Measurements from ENCODE around the gene ELAC2.

ELAC2 gene

GRCh38 chr17:13024016-13024415, 6.2 kb upstream of the ELAC2 start:
- no peak for DNase-seq (ENCODE audit: low read depth in 2 of 2)

GRCh38 chr17:13016881-13017654, 759 bp downstream of the ELAC2 start:
- DNase-seq (ENCODE audit: low read depth in 2 of 2): no peak

GRCh38 chr17:13014801-13015200, 3.0 kb downstream of the ELAC2 start:
- DNase-seq (ENCODE audit: low read depth in 2 of 2): no peak

GRCh38 chr17:13010959-13011358, 6.9 kb downstream of the ELAC2 start:
- no peak for DNase-seq (ENCODE audit: low read depth in 2 of 2)

GRCh38 chr17:13008461-13008860, 9.4 kb downstream of the ELAC2 start:
- no peak for DNase-seq (ENCODE audit: low read depth in 2 of 2)

DNA sequence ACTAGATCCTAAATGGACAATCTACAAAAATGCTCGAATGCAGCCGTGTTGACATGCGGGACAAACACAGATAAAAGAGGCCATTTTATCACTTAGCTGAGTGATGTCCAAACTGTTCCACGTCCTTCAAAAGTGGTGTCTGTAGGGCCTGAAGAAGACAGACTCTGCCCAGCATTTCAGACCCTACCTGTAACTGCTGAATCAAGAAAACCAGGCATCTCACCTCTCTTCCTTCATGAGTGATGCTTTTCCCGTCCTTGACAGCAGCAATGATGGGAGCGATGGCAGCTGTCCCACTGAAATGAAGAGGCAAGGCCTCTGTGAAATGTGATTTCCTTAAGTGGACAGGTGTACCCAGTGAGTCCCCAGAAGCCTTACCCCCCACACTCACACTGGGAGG, 12.3 kb downstream of the ELAC2 start:
- no peak for DNase-seq (ENCODE audit: low read depth in 2 of 2)

DNA sequence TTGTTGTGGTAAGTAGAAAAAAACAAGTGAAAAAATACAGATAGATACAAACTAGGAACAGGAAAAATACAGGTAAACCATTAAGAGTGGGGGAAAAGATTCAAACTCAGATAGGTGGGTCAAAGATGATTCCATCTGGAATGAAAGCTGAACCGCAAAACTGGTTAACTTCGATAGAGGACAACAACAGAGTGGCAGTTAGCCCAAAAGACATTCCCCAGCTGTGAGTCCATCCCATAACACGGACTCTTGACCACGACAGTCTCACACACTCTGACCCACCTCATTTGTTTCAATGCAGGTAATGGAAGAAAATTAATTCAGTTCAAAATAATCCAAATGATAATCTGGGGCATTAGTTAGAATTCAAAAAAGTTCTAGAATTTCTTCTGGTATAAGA, 13.5 kb downstream of the ELAC2 start:
- no peak for DNase-seq (ENCODE audit: low read depth in 2 of 2)

DNA sequence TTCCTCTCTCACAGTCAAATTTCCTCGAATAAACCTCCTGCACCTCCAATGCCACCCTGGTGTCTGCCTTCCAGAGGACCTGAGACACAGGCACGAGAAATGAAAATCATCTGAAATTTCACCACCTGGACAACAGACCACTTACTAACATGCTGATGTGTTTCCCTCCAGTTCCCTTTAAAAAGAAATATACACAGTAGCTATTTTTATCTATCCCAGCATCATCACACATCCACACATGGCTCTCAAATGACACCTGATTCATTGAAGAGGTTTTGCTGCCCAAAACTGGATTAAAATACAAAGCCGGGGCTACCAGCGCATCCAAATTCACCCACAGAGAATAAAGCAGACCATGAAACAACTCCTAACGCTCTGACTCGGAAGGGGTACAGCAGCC, 13.9 kb downstream of the ELAC2 start:
- no peak for DNase-seq (ENCODE audit: low read depth in 2 of 2)

DNA sequence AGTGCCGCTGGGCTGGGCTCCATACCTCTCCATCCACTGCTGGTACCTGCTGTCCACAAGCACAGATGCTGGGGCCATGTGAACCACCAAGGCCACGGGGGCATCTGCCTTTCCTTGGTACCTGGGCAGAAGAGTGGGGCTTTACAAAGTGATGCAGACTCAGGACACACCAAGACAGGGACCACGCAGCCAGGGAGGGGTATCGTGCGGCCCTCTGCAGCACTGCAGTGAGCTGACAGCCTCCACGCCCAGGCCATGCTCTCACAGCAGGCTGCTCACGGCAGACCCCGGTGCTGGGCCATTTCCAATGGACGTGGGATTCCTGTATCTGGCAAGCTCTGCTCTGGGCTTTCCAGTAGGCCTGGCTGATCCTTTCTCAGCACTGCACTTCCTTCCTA, 14.4 kb downstream of the ELAC2 start:
- no peak for DNase-seq (ENCODE audit: low read depth in 2 of 2)

- no peak for DNase-seq (ENCODE audit: low read depth in 2 of 2)
Measured at GRCh38 chr17:13002761-13003453, 14.9 kb downstream of the ELAC2 start.

GRCh38 chr17:13001991-13002615, 15.7 kb downstream of the ELAC2 start:
- no peak for DNase-seq (ENCODE audit: low read depth in 2 of 2)

GRCh38 chr17:13000561-13000960, 17.3 kb downstream of the ELAC2 start:
- DNase-seq (ENCODE audit: low read depth in 2 of 2): no peak

DNA sequence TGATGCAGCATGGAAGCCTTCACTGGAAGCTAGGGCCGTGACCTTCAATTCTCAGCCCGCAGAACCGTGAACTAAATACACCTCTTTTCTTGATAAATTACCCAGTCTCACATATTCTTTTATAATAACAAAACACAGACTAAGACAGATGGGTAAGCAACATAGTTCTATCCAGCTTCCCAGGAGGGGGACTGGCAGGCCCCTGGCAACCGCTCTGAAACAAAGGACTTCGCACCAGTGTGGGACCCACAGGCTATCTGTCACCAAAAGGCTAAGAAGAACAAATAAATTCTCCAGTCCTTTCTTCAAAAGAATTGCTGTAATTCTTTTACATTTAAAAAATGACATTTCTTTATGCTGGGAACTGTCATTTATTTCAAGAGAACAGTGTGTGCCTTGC, 19.0 kb downstream of the ELAC2 start:
- DNase-seq (ENCODE audit: low read depth in 2 of 2): no peak

- no peak for DNase-seq (ENCODE audit: low read depth in 2 of 2)
Measured at GRCh38 chr17:12998461-12998860, 19.4 kb downstream of the ELAC2 start.

GRCh38 chr17:12996941-12997340, 20.9 kb downstream of the ELAC2 start:
- no peak for DNase-seq (ENCODE audit: low read depth in 2 of 2)

DNA sequence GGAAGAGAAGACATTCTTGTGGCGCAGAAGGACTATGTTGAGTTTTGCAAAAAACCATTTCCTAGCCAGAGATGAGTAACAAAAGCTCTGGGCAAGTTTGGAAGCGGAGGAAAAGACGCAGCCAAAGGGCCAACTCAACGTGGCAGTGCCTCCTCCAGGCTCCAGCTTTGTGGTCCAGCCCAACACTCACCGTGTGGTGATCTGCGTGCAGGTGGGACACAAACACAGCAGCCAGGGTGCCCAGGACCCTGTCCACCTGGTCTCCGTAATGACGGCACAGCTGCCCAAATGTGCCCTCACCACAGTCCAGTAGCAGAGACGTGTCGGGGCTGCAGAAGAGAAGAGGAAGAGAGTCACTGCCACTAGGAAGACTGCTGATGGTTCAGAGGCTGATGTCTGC, 21.5 kb downstream of the ELAC2 start:
- DNase-seq (ENCODE audit: low read depth in 2 of 2): no peak

DNA sequence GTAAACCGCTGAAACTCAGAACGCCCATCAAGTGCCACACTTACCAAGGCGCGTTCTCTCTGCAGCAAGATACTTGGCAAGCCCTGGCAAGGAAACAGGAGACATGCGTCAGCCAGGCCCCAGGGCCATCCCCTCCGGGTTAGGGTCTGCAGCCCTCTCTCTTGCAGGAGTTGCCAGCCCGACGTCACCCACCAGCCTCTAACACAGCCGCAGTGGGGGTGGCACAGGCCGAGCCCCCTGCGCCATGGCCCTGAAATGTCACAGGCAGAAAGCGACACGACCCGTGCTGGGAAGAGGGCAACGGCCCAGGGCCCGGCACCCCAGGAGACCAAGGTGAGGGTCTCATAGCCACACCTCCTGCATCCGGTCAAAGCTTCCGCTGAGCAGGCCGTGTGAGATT, 21.9 kb downstream of the ELAC2 start:
- no peak for DNase-seq (ENCODE audit: low read depth in 2 of 2)

DNA sequence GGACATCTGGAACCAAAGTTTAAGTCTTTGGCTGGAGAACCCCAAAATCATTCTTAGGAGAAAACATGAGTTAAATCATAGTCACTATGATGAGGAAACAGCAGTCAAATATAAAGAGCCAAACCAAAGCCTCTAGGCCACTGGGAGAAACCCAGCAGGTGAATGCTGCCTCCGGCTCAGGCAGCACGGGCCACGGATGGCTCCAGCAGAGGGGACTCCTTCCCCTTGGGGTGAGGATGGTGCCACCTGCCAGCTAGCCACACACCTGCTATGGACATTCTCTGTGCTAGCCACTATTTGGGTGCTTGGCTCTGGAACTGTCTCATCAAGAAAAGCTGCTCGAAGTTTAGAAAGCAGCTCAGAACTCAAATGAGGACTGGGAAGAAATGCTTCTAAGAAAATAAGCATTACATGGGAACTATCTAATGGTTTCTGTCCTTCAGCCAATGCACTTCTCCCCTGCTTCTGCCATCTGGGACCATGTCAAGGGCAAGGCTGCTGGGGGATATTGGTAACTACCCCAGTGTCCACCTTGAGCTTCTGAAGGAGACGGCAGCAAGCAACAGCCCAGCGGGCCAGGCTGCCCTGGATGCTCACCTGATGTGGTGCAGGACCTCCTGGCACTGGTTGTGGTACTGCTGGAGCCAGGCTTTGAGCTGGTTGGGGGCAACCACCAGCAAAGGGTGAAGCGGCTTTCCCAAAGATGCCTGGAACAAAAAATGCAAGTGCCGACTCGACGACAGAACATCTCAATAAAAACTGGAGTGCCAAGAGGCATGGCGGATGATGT, 22.5 kb downstream of the ELAC2 start:
- no peak for DNase-seq (ENCODE audit: low read depth in 2 of 2)

- DNase-seq (ENCODE audit: low read depth in 2 of 2): no peak
Measured at GRCh38 chr17:12994341-12995074, 23.3 kb downstream of the ELAC2 start.

- no peak for DNase-seq (ENCODE audit: low read depth in 2 of 2)
Measured at GRCh38 chr17:12993631-12994030, 24.2 kb downstream of the ELAC2 start.

GRCh38 chr17:12992676-12993075, 25.2 kb downstream of the ELAC2 start:
- no peak for DNase-seq (ENCODE audit: low read depth in 2 of 2)

GRCh38 chr17:12990926-12991325, 26.9 kb downstream of the ELAC2 start:
- DNase-seq (ENCODE audit: low read depth in 2 of 2): no peak

Data from stimulated activated CD8-positive, alpha-beta memory T cell treated with anti-CD3 and anti-CD28 coated beads, Interleukin-15, amount 100 ng/mL, for 4 hours (primary cell).